Esophagus mucosa (tissue), 1 donor: ENCODE results near the gene CENPI. TPM values are rescaled to one million over a fixed set of nuclear protein-coding genes. Genes with fewer than 3 reads are reported as not detected.
"Not testable (repeated sequence)": the region's sequence is repeated elsewhere in the genome, so short reads cannot be mapped to it uniquely, and the experiment has no call there.

ENCODE experiments used
- ATAC-seq: fragments of 200-7000 bp; cut with Tn5 transposase; one replicate; pipeline ENCODE4 v1.9.1; 2020
- total RNA-seq: library from RNA; stranded (reverse); gene quantifications from one replicate; pipeline ENCODE4 v1.2.4, GENCODE V29; 2023
- donor health status: DM: yes; HTN: yes; CAD: no.

Gene CENPI, protein sequence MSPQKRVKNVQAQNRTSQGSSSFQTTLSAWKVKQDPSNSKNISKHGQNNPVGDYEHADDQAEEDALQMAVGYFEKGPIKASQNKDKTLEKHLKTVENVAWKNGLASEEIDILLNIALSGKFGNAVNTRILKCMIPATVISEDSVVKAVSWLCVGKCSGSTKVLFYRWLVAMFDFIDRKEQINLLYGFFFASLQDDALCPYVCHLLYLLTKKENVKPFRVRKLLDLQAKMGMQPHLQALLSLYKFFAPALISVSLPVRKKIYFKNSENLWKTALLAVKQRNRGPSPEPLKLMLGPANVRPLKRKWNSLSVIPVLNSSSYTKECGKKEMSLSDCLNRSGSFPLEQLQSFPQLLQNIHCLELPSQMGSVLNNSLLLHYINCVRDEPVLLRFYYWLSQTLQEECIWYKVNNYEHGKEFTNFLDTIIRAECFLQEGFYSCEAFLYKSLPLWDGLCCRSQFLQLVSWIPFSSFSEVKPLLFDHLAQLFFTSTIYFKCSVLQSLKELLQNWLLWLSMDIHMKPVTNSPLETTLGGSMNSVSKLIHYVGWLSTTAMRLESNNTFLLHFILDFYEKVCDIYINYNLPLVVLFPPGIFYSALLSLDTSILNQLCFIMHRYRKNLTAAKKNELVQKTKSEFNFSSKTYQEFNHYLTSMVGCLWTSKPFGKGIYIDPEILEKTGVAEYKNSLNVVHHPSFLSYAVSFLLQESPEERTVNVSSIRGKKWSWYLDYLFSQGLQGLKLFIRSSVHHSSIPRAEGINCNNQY
- 3.9 TPM for total RNA-seq

DNA sequence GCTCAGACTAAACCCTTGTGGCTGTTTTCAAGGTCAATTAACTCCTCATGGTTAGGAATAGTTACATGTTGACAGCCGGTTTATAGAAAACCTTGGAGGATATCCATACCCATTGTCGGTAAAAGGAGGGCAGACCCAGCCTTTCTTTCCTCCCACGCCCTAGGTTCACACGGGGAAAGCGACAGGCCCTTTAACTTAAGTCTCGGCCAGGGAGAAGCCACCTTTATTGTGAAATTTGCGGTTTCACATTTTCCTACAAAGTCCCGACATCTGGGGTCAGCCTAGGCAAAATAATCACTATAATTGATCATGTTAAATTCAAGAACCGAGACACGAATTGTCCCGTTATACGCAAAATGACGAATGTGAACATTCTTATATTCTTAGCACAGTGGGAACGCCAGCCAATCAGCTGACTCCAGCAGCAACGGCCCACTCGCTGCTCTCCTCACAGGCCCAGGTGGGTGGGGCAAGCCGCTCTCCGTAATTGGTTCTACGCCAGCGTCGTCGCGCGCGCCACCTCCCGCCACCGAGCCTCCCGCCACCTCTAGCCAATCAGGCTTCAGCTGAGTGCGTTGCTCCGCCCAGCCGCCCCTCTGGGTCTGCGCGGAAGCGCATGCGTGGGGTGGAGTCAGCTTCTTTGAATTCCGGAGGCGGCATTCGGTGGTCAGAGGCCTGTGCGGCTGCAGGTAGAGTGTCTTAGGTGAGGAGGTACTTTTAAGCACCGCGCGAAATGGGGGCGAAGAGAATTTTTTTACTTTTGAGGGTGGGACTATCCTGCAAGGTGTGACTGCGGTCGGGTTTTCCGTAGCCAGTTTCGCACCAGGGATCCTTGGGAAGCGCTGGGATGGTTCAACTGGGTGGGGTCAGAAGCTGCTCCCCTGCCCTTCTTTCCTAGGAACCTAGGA is at the start of gene CENPI:
Gene CENPI (plus strand): TSS at position 659 of the 908 bp plus-strand sequence. CDS start 2,867 bp downstream, outside the sequence.
- ATAC-seq = peak; percentile 100

DNA sequence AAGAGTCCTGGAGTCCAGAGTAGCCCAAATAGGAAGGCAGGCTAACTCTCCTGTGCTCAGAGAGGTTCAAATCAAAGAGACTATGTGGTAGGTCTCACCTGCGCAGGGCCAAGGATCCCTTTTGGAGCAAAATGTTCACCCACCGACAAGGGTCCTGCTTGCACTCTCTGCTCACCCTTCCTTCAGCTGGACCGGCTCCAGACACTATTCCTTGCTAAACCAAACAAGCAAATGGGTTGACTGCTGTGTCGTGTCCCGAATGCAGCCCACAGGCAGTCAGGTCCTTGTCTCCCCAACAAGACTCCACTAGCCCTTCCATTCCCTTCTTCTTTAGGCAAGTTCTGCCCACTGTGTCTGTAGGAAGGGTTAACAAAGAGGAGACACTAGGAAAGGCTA is 46.9 kb upstream of the CENPI start:
- ATAC-seq = no peak

DNA sequence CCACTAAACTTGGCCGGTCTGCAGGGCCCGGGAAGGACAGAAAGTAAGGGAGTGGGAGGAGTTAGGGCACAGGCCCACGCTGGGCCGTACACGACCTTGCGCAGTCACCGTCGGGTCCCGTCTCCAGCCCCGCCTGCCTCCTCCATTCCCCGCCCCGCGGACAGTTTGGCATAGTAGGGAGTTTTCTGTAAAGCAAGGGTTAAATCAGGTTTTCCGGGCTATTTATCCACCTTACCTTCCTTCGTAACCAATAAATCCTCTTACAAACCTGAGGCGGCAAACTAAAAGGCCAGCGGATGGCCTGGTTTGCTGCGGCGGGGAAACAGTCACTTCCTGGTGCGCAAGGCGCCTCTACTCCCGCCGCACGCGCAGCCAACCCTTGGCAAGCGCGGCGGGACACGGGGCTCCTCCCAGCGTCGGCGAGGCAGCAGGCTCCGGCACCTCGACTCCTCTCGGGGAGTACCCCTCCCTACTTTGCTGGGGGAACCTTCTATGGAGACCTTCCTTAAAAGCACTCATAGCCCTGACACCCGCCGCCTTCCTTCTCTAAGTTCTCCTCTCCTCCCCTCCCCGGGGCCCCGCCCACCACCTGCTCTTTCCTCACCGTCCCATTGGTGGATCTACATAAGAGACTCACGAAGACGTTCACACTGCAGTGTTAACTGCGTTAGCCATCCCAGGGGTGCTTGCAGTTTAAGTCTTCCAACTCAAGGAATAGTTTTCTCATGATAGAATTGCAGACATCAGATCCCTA is 46.3 kb upstream of the CENPI start, which contains the start of gene TRMT2B:
Gene TRMT2B (minus strand): TSS at position 563 of the 754 bp plus-strand sequence. CDS start 9,822 bp downstream, outside the sequence.
- peak; percentile 95 for ATAC-seq

DNA sequence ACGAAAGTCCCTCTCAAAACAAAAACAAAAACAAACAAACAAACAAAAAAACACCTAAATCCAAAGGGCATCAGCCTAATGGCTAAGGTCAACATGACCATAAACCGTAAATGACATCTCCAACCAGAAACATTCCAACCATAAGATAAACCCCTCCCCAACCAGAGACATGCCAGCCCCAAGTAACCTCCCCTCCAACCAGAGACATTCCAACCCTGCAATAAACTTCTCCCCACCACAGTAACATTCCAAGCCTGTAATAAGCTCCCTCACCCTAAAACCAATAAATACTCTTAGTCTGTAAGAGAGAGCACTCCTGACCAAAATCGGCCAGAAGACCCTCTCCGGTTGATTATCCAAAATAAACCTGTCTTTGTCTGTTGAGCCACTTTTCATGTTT is 41.5 kb upstream of the CENPI start:
- ATAC-seq = not testable (repeated sequence)

DNA sequence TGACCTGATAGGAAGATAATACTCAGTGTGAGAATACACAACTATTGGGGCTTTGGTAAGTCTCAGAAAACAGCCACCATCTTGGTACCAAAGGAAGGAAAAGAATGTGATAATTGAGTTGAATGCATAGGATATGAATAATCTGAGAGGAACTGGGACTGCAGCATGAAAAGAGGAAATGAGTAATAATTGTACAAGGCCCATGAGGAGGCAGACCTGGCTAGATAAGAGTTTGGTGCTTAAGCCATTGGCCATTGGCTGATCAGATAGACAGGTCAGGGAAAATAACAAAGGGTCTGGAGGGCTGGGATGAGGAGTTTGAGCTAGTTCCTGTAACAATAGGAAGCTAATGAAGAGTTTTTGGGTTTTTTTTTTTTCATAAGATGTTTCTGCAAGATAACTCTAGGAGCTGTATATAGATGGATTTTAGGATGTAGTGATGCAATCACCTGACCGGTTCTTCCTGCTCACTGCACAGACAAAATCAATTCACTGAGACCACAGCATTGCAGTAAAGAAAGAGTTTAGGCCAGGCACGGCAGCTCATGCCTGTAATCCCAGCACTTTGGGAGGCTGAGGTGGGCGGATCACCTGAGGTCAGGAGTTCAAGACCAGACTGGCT is 40.8 kb upstream of the CENPI start:
- peak; percentile 52 for ATAC-seq

DNA sequence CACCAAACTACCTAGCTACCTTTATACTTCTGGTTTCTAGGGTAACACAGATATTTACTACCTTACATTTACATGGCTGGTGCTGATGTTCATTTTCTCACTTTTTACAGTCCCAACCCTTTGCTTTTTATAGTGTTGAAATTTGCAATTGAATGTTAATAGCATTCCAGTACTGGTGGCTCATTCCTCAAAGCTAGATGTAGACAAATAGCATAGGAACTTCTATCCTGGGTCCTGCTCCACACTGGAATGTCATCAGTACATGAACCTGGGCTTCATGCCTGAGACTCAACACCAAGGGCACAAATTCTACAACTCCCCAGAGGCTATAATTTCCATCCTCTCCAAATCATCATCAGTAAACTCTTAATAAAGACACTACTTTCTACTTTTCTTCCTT is 35.8 kb upstream of the CENPI start:
- no peak for ATAC-seq

DNA sequence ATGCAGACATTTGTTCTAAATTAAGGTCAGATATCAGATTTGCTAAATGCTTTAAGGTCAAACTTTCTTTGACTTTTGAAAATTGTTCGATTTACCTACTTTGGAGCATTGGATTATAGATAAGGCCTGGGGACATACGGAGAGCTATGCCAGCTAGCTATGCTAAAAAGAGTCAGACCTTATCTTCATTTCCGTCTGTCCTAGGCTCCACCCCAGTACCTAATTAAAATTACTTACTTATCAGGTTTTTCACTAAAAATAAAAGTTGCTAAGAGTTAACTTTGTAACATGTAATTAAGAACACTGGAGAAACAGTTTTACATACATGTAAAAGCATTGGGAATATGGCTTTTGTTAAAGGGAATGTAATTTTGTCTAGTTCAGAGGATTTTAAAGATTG is 26.4 kb upstream of the CENPI start:
- ATAC-seq = no peak

DNA sequence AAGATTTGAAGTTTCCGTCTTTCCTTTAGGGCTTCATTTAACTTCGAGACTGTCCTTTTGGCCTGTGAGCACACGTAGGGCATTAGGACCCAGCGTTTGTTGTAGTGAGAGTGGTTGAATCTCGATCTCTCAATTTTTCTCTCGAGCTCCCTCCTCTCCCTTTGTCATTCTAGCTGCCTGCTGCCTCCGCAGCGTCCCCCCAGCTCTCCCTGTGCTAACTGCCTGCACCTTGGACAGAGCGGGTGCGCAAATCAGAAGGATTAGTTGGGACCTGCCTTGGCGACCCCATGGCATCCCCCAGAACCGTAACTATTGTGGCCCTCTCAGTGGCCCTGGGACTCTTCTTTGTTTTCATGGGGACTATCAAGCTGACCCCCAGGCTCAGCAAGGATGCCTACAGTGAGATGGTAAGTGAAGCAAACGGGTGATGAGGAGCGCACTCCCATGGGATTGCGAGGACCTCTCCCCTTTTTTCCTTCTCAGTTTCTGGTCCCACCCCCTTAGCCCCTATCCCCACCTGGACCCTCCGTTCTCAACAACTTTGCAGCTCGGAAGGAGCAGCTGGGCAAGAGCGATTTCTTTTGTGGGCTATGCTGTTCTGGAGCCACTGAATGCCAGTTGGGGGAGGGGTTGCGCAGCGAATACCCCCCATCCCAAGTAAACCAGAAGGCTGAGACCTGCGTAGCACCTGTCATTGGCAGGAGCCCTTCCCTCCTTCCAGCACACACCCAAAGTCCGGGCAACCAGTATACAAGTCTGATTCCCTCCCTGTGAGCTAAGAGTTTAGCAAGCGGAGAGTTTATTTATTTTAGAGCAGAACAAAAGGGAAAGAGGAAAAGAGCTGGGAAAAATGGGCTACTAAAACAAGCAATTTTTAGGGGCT is 19.0 kb upstream of the CENPI start, which contains the start of gene TMEM35A:
Gene TMEM35A (plus strand): TSS at position 164 of the 883 bp plus-strand sequence. CDS start 124 bp downstream, at position 288.
- peak; percentile 32 for ATAC-seq

DNA sequence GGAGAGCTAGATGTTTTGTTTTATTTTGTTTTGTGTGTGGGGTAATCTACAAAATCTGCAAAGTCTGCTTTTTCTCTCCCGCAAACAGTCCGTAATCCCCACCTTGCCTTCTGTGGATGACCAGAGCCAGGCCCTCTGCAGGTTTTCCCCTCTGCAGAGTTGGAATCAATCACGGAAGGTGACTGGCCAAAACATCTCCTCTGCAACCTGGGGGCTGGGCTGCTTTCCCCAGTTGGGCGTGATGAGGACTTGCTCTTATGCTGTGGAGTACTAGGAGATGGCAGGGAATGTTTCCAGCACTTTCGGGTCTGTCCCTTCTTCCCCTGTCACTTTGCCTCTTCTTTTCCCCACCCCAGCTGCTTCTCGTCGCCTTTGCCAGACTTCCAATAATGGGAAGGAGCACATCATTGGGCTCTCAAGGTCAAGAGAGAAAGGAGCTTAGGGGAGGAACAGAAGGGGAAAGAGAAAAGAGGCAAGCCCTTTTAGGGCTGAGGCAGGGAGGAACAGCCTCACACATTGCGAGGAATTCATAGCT is 18.2 kb upstream of the CENPI start:
- no peak for ATAC-seq

DNA sequence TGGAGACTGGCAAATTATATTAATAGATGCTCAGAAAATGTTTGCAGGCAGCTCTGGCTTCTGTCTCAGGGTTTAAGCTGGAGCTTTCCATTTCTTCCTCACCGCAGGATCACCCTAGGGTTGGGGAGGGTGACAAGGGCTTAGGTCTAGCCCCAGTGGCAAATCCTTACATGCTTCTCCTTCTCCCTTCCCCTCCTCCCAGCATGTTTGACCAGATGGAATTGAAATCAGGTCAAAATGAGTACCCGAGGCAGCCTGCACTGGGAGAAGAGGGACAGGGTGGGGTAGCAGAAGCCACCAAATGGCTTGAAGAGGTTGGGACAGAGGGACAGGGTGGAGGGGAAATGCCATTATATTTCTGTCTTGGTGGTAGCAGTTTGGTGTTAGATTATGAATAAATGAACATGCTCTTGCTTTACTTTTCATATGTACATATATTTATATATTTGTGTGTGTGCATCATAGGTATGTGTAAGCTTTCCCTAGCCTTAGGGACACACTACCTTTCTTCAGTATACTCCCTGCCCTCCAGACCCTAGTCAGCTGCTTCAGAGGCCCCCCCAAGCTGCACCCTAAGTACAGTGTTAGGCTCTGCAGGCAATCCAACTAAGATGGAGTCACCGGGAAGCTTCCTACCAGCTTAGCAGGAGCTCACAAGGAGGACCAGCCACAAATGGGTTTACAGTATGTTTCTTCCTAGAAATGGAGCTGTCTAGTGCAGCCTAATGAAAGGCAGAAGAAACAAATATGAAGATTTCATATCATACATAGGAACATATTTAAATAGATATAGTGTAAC is 17.5 kb upstream of the CENPI start:
- ATAC-seq = no peak

DNA sequence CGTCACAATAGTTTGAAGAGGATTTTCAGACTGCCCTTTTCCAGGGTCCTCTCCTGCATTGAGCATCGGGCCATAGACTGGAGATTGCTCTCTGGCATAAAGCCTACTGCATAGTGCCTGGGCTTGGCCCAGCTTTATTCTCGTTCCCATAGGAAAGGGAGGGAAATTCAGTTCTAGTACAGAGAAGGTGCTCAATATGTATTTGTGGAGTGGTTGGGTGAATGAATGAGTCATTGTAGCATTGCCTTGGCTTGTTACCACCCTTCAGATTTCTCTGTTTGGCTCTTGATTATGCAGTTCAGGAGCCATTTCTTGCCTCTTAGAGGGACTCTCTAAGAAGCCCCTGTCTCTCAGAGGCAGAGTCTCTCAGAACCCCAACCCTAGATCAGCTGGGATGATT is 16.8 kb upstream of the CENPI start:
- ATAC-seq = peak; percentile 48

DNA sequence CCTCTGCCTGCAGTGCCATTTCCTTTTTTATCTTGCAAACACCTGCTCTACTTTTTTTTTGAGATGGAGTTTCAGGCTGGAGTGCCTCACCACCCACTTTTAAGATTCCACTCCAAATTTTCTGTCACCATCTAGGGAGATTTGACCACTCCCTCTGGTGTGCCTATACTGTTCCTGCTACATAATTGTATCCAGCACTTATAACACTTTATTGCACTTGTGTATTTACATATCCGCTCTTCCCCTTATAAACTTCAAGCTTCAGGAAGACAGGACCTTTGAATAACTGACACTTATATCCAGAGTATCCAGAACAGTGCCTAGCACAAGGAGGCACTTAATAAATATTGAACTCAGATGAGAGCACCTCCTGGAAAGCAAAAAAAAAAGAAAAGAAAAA is 6.2 kb upstream of the CENPI start:
- ATAC-seq = no peak

DNA sequence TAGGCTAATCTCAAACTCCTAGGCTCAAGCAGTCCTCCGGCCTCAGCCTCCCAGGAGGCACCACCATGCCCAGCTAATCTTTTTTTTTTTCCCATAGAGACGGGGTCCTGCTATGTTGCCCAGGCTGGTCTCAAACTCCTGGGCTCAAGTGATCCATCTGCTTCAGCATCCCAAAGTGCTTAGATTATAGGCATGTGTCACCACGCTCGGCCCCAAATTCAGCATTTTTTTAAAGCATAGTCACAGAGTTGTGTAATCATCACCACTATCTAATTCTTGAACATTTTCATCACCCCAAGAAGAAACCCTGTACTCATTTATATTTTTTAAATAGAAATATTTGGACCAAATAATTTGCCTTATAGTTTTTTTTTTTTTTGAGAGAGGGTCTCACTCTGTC is 10.3 kb downstream of the CENPI start:
- ATAC-seq = no peak

DNA sequence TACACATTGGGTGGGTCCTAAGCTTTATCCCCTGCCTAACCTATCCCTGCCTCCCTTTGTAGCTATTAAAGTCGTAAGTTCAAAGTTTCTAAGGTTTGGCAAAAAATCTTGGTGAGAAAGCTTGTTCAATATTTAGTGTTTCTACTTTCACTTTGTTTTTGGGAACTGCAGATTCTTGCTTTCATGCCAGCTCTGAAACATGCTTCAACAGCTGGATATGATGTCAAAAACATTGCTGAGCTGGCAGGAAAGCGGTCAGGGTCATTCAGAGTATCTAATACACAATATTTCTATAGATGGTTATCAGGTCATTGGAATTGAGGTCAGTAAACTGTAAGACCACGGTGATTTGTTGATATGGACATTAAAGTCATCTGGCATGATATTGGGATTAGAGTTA is 19.7 kb downstream of the CENPI start:
- no peak for ATAC-seq

DNA sequence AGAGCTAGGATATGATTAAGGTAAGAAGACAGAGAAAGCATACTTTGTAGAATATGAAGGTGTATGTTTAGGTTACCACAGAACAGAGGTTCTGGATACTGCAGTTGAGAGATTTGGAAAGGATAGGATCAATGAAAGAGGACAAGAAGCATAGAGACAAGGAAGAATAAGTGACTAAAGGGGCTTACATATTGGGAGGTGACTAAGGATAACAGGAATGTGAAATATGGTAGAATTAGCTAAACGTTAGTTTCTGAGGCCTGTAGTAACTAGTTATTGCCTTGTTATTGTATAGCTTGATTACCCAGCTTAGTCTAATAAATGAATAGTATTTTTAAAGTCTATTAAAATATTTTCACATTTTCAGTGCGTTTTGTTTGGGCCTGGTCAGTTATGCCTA is 38.2 kb downstream of the CENPI start:
- ATAC-seq = no peak
